ENCODE measurements around the gene ABHD10. TPM values are rescaled to one million over a fixed set of nuclear protein-coding genes. Genes with fewer than 3 reads are reported as not detected.

Gene ABHD10
- total RNA-seq, 1 experiment from 2014 or later, result 57.6 TPM

GRCh38 chr3:111967068-111967467 is 11.8 kb upstream of the ABHD10 start:
- no peak for DNase-seq
- peaks cover 7% of the 10 kb centered on the region; the same call in 1 of the 2 replicates for H3K79me2 ChIP-seq (ENCODE audit: low read depth)
- BruUV-seq (replicated peaks), result no TSS peak
- no peak overlapping the region for H3K4me3 ChIP-seq
- H3K4me1 ChIP-seq (replicated peaks; ENCODE audit: insufficient read depth), result peaks cover 31% of the 10 kb centered on the region
- no peaks in the 10 kb centered on the region for H3K9me2 ChIP-seq (ENCODE audit: insufficient read depth)
- intact Hi-C loops (cut with micrococcal nuclease; ENCODE audit: unreplicated experiment), result loop anchor here (1.0 to 2.0 kb wide), 10 partner anchors 44 to 389 kb away; no protein-coding TSS in a partner anchor
- TF ChIP-seq CTCF (conservative IDR thresholded peaks at IDR 0.05) (no peak), EZH2 (IDR thresholded peaks at IDR 0.05; ENCODE audit: low read depth) (no peak)
- no peaks in the 10 kb centered on the region for H3K9me3 ChIP-seq (ENCODE audit: insufficient read depth, low read depth)
- H3F3A ChIP-seq (ENCODE audit: insufficient read depth, low read depth), result peaks cover 48% of the 10 kb centered on the region
- peaks cover 73% of the 10 kb centered on the region for H3K36me3 ChIP-seq (ENCODE audit: low read depth)
- CTCF ChIA-PET, result interaction anchor here (0.6 to 4.5 kb wide), 11 partner anchors 62 to 799 kb away, joined by 3 to 37 read pairs (median 4); partner anchors contain the start of gene PHLDB2
- H2AFZ ChIP-seq, result no peak overlapping the region
- H3K27me3 ChIP-seq (ENCODE audit: insufficient read depth, low read depth), result no peaks in the 10 kb centered on the region
- POLR2A ChIA-PET (ENCODE audit: unreplicated experiment), result interaction anchor here (0.5 to 0.7 kb wide), 3 partner anchors 30 to 389 kb away, joined by 3 to 10 read pairs (median 4); no protein-coding TSS in a partner anchor
- peak overlapping the region; percentile 54 for H3K27ac ChIP-seq
- H3K4me2 ChIP-seq, result peak overlapping the region; percentile 36
- H4K20me1 ChIP-seq (ENCODE audit: insufficient read depth), result no peaks in the 10 kb centered on the region

- Histone ChIP-seq H3K36me3 (ENCODE audit: low read depth) (peaks cover 73% of the 10 kb centered on the region), H2AFZ (no peak overlapping the region), H3K4me3 (no peak overlapping the region), H3K9me2 (ENCODE audit: insufficient read depth) (no peaks in the 10 kb centered on the region), H3K27me3 (ENCODE audit: insufficient read depth, low read depth) (no peaks in the 10 kb centered on the region), H3K27ac (peak overlapping the region; percentile 54), H3K79me2 (ENCODE audit: low read depth) (peaks cover 7% of the 10 kb centered on the region; the same call in 1 of the 2 replicates), H3K9me3 (ENCODE audit: insufficient read depth, low read depth) (no peaks in the 10 kb centered on the region), H4K20me1 (ENCODE audit: insufficient read depth) (no peaks in the 10 kb centered on the region), H3K4me1 (replicated peaks; ENCODE audit: insufficient read depth) (peaks cover 25% of the 10 kb centered on the region), H3F3A (ENCODE audit: insufficient read depth, low read depth) (peaks cover 48% of the 10 kb centered on the region), H3K4me2 (peak overlapping the region; percentile 36)
- peak; percentile 71 to 85 for DNase-seq
- TF ChIP-seq CTCF (conservative IDR thresholded peaks at IDR 0.05), result peak; percentile 99
- no peak for TF ChIP-seq EZH2 (IDR thresholded peaks at IDR 0.05; ENCODE audit: low read depth)
- BruUV-seq (replicated peaks), result no TSS peak
- CTCF ChIA-PET, result interaction anchor here (0.6 to 4.5 kb wide), 14 partner anchors 30 to 800 kb away, joined by 3 to 37 read pairs (median 4); partner anchors contain the start of gene PHLDB2
- intact Hi-C loops (cut with micrococcal nuclease; ENCODE audit: unreplicated experiment), result loop anchor here (1.0 to 2.0 kb wide), 10 partner anchors 45 to 389 kb away; no protein-coding TSS in a partner anchor
- POLR2A ChIA-PET (ENCODE audit: unreplicated experiment), result interaction anchor here (0.5 to 0.7 kb wide), 4 partner anchors 31 to 390 kb away, joined by 3 to 10 read pairs (median 5); no protein-coding TSS in a partner anchor
Observed at GRCh38 chr3:111967651-111968274, 11.1 kb upstream of the ABHD10 start.

GRCh38 chr3:111968319-111969054 is 10.3 kb upstream of the ABHD10 start:
- Histone ChIP-seq H3K4me1 (replicated peaks; ENCODE audit: insufficient read depth) (peaks cover 18% of the 10 kb centered on the region), H3K9me2 (ENCODE audit: insufficient read depth) (no peaks in the 10 kb centered on the region), H3F3A (ENCODE audit: insufficient read depth, low read depth) (peaks cover 46% of the 10 kb centered on the region), H3K27me3 (ENCODE audit: insufficient read depth, low read depth) (no peaks in the 10 kb centered on the region), H2AFZ (no peak overlapping the region), H4K20me1 (ENCODE audit: insufficient read depth) (no peaks in the 10 kb centered on the region), H3K79me2 (ENCODE audit: low read depth) (peaks cover 7% of the 10 kb centered on the region; the same call in 1 of the 2 replicates), H3K36me3 (ENCODE audit: low read depth) (peaks cover 76% of the 10 kb centered on the region), H3K4me3 (no peak overlapping the region), H3K27ac (no peak overlapping the region), H3K9me3 (ENCODE audit: insufficient read depth, low read depth) (no peaks in the 10 kb centered on the region), H3K4me2 (no peak overlapping the region)
- TF ChIP-seq CTCF (conservative IDR thresholded peaks at IDR 0.05) (no peak), EZH2 (IDR thresholded peaks at IDR 0.05; ENCODE audit: low read depth) (no peak)
- no TSS peak for BruUV-seq (replicated peaks)
- DNase-seq, result no peak
- POLR2A ChIA-PET (ENCODE audit: unreplicated experiment), result interaction anchor here (0.6 kb wide), 2 partner anchors 73 to 108 kb away, joined by 3 to 6 read pairs; no protein-coding TSS in a partner anchor
- intact Hi-C loops (cut with micrococcal nuclease; ENCODE audit: unreplicated experiment), result no loop called here
- CTCF ChIA-PET, result interaction anchor here (0.6 to 4.5 kb wide), 9 partner anchors 31 to 390 kb away, joined by 3 to 37 read pairs (median 4); partner anchors contain the start of gene PHLDB2
